AG08395 (cell line): ENCODE data around the gene WDR7.

ENCODE experiments used
- DNase-seq: peaks from one replicate; pipeline ENCODE4 v3.0.0; 2012; ENCODE audit warnings: mixed read lengths, low spot score

The WDR7 gene

GRCh38 chr18:57043241-57043640 lies 392.1 kb downstream of the WDR7 start:
- DNase-seq = no peak

DNA sequence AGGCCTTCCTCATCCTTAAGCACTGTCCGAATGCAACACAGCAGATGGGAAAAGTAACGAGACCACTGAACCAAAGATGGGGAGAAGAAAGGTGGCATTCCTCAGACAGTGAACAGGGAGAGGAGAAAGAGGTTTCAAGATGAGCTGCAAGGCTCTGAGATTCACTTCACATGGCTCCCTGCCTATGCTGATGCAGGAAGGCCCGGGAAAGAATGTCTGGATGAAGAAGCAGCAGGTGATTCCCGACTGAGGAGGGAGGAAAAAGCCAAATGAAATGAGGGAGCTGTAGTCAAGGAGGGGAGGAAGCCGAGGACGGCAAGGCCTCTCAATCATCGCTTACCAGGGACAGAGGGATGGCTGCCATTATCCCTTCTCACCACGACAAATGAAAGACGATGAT lies 397.2 kb downstream of the WDR7 start:
- DNase-seq = no peak

- no peak for DNase-seq
Measured at GRCh38 chr18:57048859-57049258, 397.7 kb downstream of the WDR7 start.

GRCh38 chr18:57050310-57050949 lies 399.3 kb downstream of the WDR7 start:
- DNase-seq = no peak

GRCh38 chr18:57051021-57051656 lies 400.0 kb downstream of the WDR7 start:
- DNase-seq = no peak

DNA sequence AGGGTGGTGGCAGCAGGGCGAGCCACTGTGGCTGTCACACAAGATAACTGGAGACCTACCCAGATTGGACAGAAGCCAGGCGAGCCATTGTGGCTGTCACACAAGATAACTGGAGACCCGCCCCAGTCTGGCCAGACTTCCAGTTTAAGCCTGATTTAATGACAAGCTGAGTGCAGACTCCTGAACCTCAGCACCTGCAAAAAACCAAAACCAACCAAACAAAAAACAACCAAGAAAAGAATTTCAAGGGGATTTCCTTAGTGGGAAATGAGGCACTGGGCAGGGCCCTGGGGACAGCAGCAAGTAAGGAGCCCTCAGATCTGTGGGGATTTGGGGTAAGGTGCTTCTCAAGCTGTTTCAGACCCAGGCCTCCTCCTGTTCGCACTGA lies 400.5 kb downstream of the WDR7 start:
- DNase-seq = no peak

- no peak for DNase-seq
Measured at GRCh38 chr18:57052173-57052572, 401.0 kb downstream of the WDR7 start.

- no peak for DNase-seq
Measured at GRCh38 chr18:57052759-57053158, 401.6 kb downstream of the WDR7 start.

DNA sequence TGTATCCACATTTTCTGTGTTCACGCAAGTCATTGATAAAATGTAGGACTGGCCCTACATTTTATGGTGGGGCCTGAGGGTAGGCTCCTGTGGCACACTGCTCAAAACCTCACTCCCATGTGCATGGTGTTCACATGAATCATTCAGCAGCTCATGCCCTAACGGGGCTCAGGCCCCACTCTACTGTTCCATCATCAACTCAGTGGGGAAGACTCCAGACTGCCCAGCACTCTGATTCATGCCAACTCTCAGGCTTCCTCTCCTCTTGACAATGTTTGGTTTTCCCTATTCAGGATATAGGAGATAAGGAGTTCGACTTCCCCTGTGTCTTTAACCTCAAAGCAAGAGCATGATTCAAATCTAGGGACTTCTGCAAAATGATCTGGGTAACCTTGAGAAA lies 403.7 kb downstream of the WDR7 start:
- no peak for DNase-seq

- DNase-seq = no peak
Measured at GRCh38 chr18:57057890-57058289, 406.7 kb downstream of the WDR7 start.

DNA sequence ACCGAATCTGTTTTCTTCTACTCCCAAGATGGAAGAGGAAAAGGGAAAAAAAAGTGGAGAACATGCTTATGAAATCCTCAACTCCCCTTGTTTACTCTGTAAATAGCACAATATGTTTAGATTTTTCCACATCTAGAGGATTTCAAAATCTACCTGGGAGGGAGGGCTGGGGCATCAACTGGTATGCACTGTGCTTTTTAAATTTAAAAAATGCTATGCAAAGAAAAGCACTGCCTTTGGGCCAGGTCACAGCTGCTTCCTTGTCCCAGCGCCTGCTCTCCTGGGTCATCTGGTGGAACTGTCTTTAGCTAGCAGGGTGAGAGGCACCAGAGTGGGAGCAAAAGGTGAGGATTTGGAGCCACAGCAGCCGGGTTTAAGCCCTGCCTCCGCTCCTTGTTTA lies 407.6 kb downstream of the WDR7 start:
- no peak for DNase-seq

DNA sequence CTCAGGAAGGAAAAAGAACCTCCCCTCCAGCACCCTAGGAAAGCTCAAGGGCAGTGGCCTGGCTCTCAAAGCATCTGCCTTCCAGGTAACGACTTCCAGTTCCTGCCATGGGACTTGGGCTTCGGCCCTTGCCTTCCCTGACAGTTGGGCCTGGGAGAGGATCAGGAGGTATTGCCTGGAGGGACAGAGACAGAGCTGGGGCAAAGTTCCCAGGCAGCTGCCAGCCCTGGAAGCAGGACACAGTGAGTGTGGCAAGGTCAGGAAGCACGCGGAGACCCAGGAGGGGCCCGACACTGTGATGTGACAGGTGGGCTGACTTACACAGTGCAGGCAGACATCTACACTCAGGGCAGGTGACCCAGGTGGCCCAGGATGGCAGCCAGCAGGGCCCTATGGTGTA lies 408.2 kb downstream of the WDR7 start:
- no peak for DNase-seq

GRCh38 chr18:57060814-57061213 lies 409.7 kb downstream of the WDR7 start:
- DNase-seq = no peak

DNA sequence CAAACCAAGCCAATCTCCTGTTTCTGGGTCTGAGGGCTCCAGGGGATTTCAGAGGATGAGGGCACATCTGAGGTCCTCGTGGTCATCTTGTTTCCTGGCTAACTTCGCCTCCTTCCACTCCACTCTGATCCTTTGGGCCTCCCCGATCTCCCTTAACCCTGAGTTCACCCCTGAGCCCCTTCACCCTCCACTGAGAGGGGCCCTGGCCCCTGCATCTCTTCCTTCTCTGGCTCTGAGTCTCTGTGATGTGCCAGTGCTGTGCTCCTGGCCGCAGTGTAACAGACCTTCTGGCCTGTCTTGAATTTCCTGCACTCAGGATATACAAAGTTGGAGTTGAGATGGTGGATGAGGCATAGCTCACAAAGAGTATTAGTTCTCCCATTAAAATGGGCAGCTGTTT lies 411.0 kb downstream of the WDR7 start:
- no peak for DNase-seq

GRCh38 chr18:57062844-57063243 lies 411.7 kb downstream of the WDR7 start:
- DNase-seq = no peak

DNA sequence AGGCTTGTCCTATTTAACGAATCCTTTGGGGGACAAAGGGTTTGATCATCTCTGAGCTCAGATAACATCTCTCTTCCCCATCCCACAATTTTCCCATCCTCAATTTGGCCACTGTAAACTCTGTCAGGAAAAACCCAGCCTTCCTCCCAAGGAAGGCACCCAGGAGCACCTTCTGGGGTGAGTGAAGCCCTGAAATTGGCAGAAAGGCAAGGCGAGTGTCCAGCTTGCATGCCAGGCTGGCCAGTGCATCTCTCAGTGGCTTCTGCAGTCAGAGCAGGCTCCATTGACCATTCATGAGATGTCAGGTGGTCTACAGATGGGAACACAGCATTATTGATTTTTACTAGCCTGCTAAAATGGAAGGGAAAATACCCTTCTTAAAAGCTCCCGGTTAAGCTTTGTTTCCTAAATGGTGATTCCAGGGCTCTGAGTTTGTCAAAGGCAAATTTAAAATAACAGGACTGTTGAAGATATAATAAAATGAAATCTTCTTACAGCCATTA lies 412.5 kb downstream of the WDR7 start:
- no peak for DNase-seq

- DNase-seq = no peak
Measured at GRCh38 chr18:57073501-57074187, 422.5 kb downstream of the WDR7 start.

DNA sequence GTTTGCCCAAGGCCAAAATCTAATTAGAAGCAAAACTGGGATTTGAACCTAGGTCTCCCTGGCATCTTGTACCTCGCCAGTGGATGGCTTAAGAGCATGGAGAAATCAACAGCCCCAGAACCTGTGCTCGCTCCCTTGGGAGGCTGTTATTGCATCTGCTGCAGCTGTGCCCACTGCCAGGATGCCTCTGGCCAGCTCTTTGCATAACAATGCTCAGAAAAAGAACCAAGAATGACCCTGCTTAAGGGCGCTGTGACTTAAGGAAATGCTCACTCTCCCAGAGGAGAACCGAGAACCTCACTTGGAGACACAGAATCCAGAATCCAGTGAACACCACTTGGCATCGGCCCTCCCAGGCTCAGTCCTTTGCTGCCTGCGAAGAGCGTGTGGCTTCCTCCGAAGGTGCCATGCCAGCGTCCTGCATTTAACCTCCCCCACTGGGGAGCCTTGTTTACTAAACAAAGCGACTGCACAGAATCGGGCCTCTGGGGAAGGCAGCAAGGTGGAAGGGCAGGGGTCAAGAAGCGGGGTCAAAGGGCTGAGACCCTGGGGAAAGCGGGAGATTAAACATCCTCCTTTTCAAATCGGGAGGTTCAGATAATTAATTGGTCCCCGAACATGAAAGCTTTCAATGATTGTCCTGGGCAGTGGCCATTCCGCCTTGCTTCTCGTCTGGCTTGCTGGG lies 424.7 kb downstream of the WDR7 start:
- DNase-seq = no peak

DNA sequence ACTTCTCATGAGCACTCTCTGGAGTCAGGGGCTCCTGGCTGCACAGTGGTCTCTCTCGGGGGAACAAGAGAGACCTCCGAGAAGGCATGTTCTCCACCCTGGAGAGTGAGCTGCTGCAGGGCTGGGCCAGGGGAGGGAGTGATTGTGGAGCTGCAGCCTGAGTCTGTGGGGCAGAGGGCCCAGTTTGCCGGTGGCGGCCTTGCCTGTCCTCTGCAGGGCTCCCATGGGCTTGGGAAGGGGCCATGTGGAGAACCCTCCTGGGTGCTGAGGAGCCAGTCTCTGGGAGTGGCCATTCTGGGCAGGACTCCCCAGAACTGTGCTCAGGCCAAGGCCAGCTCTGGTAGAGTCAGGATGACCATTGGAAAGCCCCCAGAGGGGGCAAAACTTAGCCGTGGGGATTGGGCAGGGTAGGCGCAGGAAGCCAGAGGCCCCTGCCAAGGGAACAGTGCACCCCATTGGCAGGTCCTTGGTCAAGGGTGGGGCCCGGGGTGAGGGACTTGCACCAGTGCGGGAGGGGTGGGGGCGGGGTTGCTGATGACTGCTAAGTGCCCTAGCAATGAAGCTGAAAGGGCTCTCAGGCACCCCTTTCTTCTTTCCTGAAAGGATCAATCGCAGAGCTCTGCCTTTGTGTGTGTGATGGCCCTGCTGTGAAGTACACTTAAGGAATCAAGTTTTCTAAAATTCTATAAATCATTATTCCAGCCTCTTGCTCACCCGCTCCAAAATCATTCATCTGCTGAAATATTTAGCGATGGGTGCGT lies 426.0 kb downstream of the WDR7 start:
- DNase-seq = no peak

GRCh38 chr18:57077786-57078552 lies 426.8 kb downstream of the WDR7 start:
- DNase-seq = no peak

- no peak for DNase-seq
Measured at GRCh38 chr18:57078614-57079013, 427.5 kb downstream of the WDR7 start.
